22Rv1 (cell line): ENCODE measurements around the gene GABRR1.
"Not testable (repeated sequence)": the region's sequence is repeated elsewhere in the genome, so short reads cannot be mapped to it uniquely, and the experiment has no call there.

Experiments used
- H3K27ac ChIP-seq: fragments of 450-650 bp; 2 replicates; pipeline ENCODE4 v1.5.1; 2017
- ZFX ChIP-seq: fragments of 450-650 bp; IDR thresholded peaks from 2 replicates; pipeline ENCODE4 v1.6.1; 2017; ENCODE audit warnings: antibody characterized with exemption, borderline replicate concordance
- TF ChIP-seq, protein P1 (sequence below): fragments of 450-650 bp; IDR thresholded peaks from 2 replicates; pipeline ENCODE4 v1.5.1; 2017; ENCODE audit warnings: mild to moderate bottlenecking

GABRR1 gene

GRCh38 chr6:89134723-89135122 lies 82.4 kb downstream of the GABRR1 start:
- no peak for TF ChIP-seq ZFX
- TF ChIP-seq, protein P1, sequence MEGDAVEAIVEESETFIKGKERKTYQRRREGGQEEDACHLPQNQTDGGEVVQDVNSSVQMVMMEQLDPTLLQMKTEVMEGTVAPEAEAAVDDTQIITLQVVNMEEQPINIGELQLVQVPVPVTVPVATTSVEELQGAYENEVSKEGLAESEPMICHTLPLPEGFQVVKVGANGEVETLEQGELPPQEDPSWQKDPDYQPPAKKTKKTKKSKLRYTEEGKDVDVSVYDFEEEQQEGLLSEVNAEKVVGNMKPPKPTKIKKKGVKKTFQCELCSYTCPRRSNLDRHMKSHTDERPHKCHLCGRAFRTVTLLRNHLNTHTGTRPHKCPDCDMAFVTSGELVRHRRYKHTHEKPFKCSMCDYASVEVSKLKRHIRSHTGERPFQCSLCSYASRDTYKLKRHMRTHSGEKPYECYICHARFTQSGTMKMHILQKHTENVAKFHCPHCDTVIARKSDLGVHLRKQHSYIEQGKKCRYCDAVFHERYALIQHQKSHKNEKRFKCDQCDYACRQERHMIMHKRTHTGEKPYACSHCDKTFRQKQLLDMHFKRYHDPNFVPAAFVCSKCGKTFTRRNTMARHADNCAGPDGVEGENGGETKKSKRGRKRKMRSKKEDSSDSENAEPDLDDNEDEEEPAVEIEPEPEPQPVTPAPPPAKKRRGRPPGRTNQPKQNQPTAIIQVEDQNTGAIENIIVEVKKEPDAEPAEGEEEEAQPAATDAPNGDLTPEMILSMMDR, result no peak
- no peak overlapping the region for H3K27ac ChIP-seq

DNA sequence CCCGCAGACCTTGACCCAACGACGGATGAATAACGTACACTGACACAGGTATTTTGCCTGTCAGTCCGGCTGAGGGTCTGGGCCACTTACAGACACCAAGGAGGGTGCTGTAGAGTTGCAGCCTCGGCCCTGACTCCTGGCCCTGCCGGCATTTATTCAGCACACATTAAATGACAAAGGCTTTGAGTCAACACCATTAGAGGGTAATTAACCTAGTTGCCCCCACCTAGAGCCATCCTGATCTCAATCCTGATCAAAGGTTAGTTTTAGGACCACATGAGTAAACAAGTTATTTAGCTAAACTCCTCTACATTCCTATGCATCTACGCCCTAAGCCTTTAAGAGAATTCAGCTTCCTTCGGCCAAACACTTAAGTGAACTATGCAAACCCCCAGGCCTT lies 83.2 kb downstream of the GABRR1 start:
- no peak overlapping the region for H3K27ac ChIP-seq
- no peak for TF ChIP-seq ZFX
- TF ChIP-seq, protein P1, result no peak

GRCh38 chr6:89132057-89132456 lies 85.1 kb downstream of the GABRR1 start:
- TF ChIP-seq ZFX, result no peak
- TF ChIP-seq, protein P1, result no peak
- H3K27ac ChIP-seq, result no peak overlapping the region

- TF ChIP-seq, protein P1, result no peak
- TF ChIP-seq ZFX, result no peak
These were observed 85.6 kb downstream of the GABRR1 start for GRCh38 chr6:89131599-89131998.

DNA sequence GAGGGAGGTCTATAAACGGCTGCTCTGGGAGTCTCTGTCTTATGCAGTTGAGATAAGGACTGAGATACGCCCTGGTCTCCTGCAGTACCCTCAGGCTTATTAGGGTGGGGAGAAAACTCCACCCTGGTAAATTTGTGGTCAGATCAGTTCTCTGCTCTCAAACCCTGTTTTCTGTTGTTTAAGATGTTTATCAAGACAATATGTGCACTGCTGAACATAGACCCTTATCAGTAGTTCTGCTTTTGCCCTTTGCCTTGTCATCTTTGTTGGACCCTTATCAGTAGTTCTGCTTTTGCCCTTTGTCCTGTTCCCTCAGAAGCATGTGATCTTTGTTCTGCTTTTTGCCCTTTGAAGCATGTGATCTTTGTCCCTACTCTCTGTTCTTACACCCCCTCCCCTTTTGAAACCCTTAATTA lies 88.9 kb downstream of the GABRR1 start:
- H3K27ac ChIP-seq, result not testable (repeated sequence)

More at GRCh38 chr6:89131599-89131998, 85.6 kb downstream of the GABRR1 start:
- H3K27ac ChIP-seq, result no peak overlapping the region
